ENCODE data around the gene PLA2G12B.
"Not testable (repeated sequence)": the region's sequence is repeated elsewhere in the genome, so short reads cannot be mapped to it uniquely, and the experiment has no call there.

Gene PLA2G12B

GRCh38 chr10:72904806-72905205, 49.8 kb downstream of the PLA2G12B start:
- Histone ChIP-seq H3K9me3 (ENCODE audit: control insufficient read depth, low read length) (no peaks in the 10 kb centered on the region), H3K27me3 (ENCODE audit: control insufficient read depth, insufficient read depth, low read length) (no peaks in the 10 kb centered on the region), H3K27ac (no peak overlapping the region), H3K4me3 (ENCODE audit: low read depth, low read length) (no peak overlapping the region), H3K9ac (no peak overlapping the region), H3K4me2 (ENCODE audit: low read length) (no peak overlapping the region), H2AFZ (no peak overlapping the region), H3K79me2 (no peaks in the 10 kb centered on the region), H3K4me1 (no peaks in the 10 kb centered on the region), H3K36me3 (ENCODE audit: control insufficient read depth, insufficient read depth, low read length) (no peaks in the 10 kb centered on the region)
- no peak for TF ChIP-seq CTCF (IDR thresholded peaks at IDR 0.05)

- H3K27ac ChIP-seq; H3K4me1 ChIP-seq; H2AFZ ChIP-seq; H3K9ac ChIP-seq; H3K27me3 ChIP-seq (ENCODE audit: control insufficient read depth, insufficient read depth, low read length); H3K36me3 ChIP-seq (ENCODE audit: control insufficient read depth, insufficient read depth, low read length); H3K4me3 ChIP-seq (ENCODE audit: low read depth, low read length); H3K4me2 ChIP-seq (ENCODE audit: low read length); H3K9me3 ChIP-seq (ENCODE audit: control insufficient read depth, low read length); H3K79me2 ChIP-seq: not testable (repeated sequence)
Observed at GRCh38 chr10:72903941-72904446, 50.6 kb downstream of the PLA2G12B start.

GRCh38 chr10:72899545-72899944, 55.1 kb downstream of the PLA2G12B start:
- no peak overlapping the region for H3K27ac ChIP-seq
- no peak overlapping the region for H3K9ac ChIP-seq
- no peaks in the 10 kb centered on the region for H3K27me3 ChIP-seq (ENCODE audit: control insufficient read depth, insufficient read depth, low read length)
- H3K4me3 ChIP-seq (ENCODE audit: low read depth, low read length), result no peak overlapping the region
- H3K4me1 ChIP-seq, result no peaks in the 10 kb centered on the region
- no peaks in the 10 kb centered on the region for H3K79me2 ChIP-seq
- H2AFZ ChIP-seq, result no peak overlapping the region
- no peaks in the 10 kb centered on the region for H3K36me3 ChIP-seq (ENCODE audit: control insufficient read depth, insufficient read depth, low read length)
- no peaks in the 10 kb centered on the region for H3K9me3 ChIP-seq (ENCODE audit: control insufficient read depth, low read length)
- H3K4me2 ChIP-seq (ENCODE audit: low read length), result no peak overlapping the region
- no peak for TF ChIP-seq CTCF (IDR thresholded peaks at IDR 0.05)

GRCh38 chr10:72898616-72899015, 56.0 kb downstream of the PLA2G12B start:
- H3K36me3 ChIP-seq (ENCODE audit: control insufficient read depth, insufficient read depth, low read length), result no peaks in the 10 kb centered on the region
- H3K9me3 ChIP-seq (ENCODE audit: control insufficient read depth, low read length), result no peaks in the 10 kb centered on the region
- H3K79me2 ChIP-seq, result no peaks in the 10 kb centered on the region
- H3K27ac ChIP-seq, result no peak overlapping the region
- no peaks in the 10 kb centered on the region for H3K4me1 ChIP-seq
- TF ChIP-seq CTCF (IDR thresholded peaks at IDR 0.05), result no peak
- H3K4me3 ChIP-seq (ENCODE audit: low read depth, low read length), result no peak overlapping the region
- H3K9ac ChIP-seq, result no peak overlapping the region
- no peak overlapping the region for H3K4me2 ChIP-seq (ENCODE audit: low read length)
- no peaks in the 10 kb centered on the region for H3K27me3 ChIP-seq (ENCODE audit: control insufficient read depth, insufficient read depth, low read length)
- no peak overlapping the region for H2AFZ ChIP-seq

GRCh38 chr10:72895236-72895850, 59.3 kb downstream of the PLA2G12B start:
- no peak overlapping the region for H2AFZ ChIP-seq
- no peak overlapping the region for H3K4me2 ChIP-seq (ENCODE audit: low read length)
- H3K27ac ChIP-seq, result no peak overlapping the region
- H3K4me1 ChIP-seq, result no peaks in the 10 kb centered on the region
- H3K36me3 ChIP-seq (ENCODE audit: control insufficient read depth, insufficient read depth, low read length), result no peaks in the 10 kb centered on the region
- no peaks in the 10 kb centered on the region for H3K27me3 ChIP-seq (ENCODE audit: control insufficient read depth, insufficient read depth, low read length)
- no peak overlapping the region for H3K9ac ChIP-seq
- TF ChIP-seq CTCF (IDR thresholded peaks at IDR 0.05), result no peak
- no peak overlapping the region for H3K4me3 ChIP-seq (ENCODE audit: low read depth, low read length)
- H3K79me2 ChIP-seq, result no peaks in the 10 kb centered on the region
- no peaks in the 10 kb centered on the region for H3K9me3 ChIP-seq (ENCODE audit: control insufficient read depth, low read length)

Data from parathyroid adenoma (tissue), 2 donors.